Liver (tissue), 9 donors: ENCODE measurements around the gene ENTR1. TPM values are rescaled to one million over a fixed set of nuclear protein-coding genes. Genes with fewer than 3 reads are reported as not detected.

Source experiments
- DNase-seq: peaks from one replicate; pipeline ENCODE4 v3.0.0-alpha.2; 2017; ENCODE audit warnings: low spot score
- H3K27ac ChIP-seq, 2 donors: one replicate each; pipeline ENCODE4 v1.7.0; 2013; ENCODE audit warnings: inconsistent platforms in 2 of 2, low read length in 2 of 2, control low read depth in 1 of 2, low read depth in 1 of 2, mild to moderate bottlenecking in 1 of 2
- H3K27me3 ChIP-seq, 4 donors: one replicate each; pipeline versions ENCODE4 v1.6.1 to v1.7.0; 2013; ENCODE audit warnings: low read length in 3 of 4, inconsistent platforms in 1 of 4, mild to moderate bottlenecking in 1 of 4, moderate library complexity in 1 of 4; ENCODE audit not compliant: control insufficient read depth in 4 of 4, insufficient read depth in 4 of 4
- H3K36me3 ChIP-seq, 4 donors: one replicate each; pipeline versions ENCODE4 v1.6.1 to v1.7.0; 2013; ENCODE audit warnings: low read length in 3 of 4, mild to moderate bottlenecking in 3 of 4, low read depth in 1 of 4, moderate library complexity in 1 of 4; ENCODE audit not compliant: control insufficient read depth in 4 of 4, insufficient read depth in 3 of 4
- H3K4me1 ChIP-seq, 4 donors: one replicate each; pipeline versions ENCODE4 v1.6.1 to v1.7.0; 2013; ENCODE audit warnings: low read length in 3 of 4, mild to moderate bottlenecking in 3 of 4, moderate library complexity in 1 of 4; ENCODE audit not compliant: control insufficient read depth in 4 of 4, insufficient read depth in 4 of 4
- H3K4me3 ChIP-seq, 3 donors: one replicate each; pipeline versions ENCODE4 v1.6.1 to v1.7.0; 2013; ENCODE audit warnings: low read length in 3 of 3, control low read depth in 1 of 3, low read depth in 1 of 3, mild to moderate bottlenecking in 1 of 3
- H3K9ac ChIP-seq, 2 donors: one replicate each; pipeline ENCODE4 v1.7.0; 2013; ENCODE audit warnings: low read length in 2 of 2, mild to moderate bottlenecking in 2 of 2, moderate library complexity in 2 of 2, control low read depth in 1 of 2, low read depth in 1 of 2
- H3K9me3 ChIP-seq, 4 donors: one replicate each; pipeline versions ENCODE4 v1.6.1 to v1.7.0; 2013; ENCODE audit warnings: low read length in 3 of 4; ENCODE audit not compliant: control insufficient read depth in 4 of 4
- EGR1 ChIP-seq, 2 donors: IDR thresholded peaks; 2 replicates each; pipeline ENCODE4 v1.6.1; 2016 to 2018; ENCODE audit warnings: antibody characterized with exemption in 2 of 2, low read depth in 2 of 2
- FOXA1 ChIP-seq: IDR thresholded peaks from 2 replicates; pipeline ENCODE4 v1.6.1; 2016; ENCODE audit warnings: antibody characterized with exemption
- FOXA2 ChIP-seq: IDR thresholded peaks from 2 replicates; pipeline ENCODE4 v1.6.1; 2016; ENCODE audit warnings: antibody characterized with exemption
- HNF4G ChIP-seq: IDR thresholded peaks from 2 replicates; pipeline ENCODE4 v1.6.1; 2016; ENCODE audit warnings: antibody characterized with exemption
- JUND ChIP-seq, 2 donors: IDR thresholded peaks; 2 replicates each; pipeline ENCODE4 v1.6.1; 2016; ENCODE audit warnings: antibody characterized with exemption in 2 of 2
- NR2F2 ChIP-seq: IDR thresholded peaks from 2 replicates; pipeline ENCODE4 v1.6.1; 2016; ENCODE audit warnings: antibody characterized with exemption
- RXRA ChIP-seq, 2 donors: IDR thresholded peaks; 2 replicates each; pipeline ENCODE4 v1.6.1; 2017 to 2018; ENCODE audit warnings: antibody characterized with exemption in 2 of 2, mild to moderate bottlenecking in 1 of 2
- SP1 ChIP-seq: IDR thresholded peaks from 2 replicates; pipeline ENCODE4 v1.6.1; 2018; ENCODE audit warnings: antibody characterized with exemption, mild to moderate bottlenecking
- TAF1 ChIP-seq: conservative IDR thresholded peaks from 2 replicates; pipeline ENCODE4 v1.6.1; 2016; ENCODE audit warnings: antibody characterized with exemption, mild to moderate bottlenecking
- YY1 ChIP-seq: IDR thresholded peaks from 2 replicates; pipeline ENCODE4 v1.6.1; 2016; ENCODE audit warnings: antibody characterized with exemption, mild to moderate bottlenecking
- WGBS: extraction: QIAGEN DNeasy Blood & Tissue Kit; methylation state at CpG from one replicate; pipeline ENCODE4 v1.1.7; 2013; 5-methylcytosine and 5-hydroxymethylcytosine counted together
- polyA plus RNA-seq, 2 donors: library from polyadenylated mRNA; stranded (reverse) in 1 of 2; unstranded in 1 of 2; fragments of 200-250 nt in 1 of 2; fragments of >200 nt in 1 of 2; fragmentation: Nextera tagmentation in 1 of 2; extraction: Ambion mirVana in 1 of 2; gene quantifications; one replicate each; pipeline versions ENCODE4 v1.2.1 to v1.2.3, GENCODE V29; 2013 to 2015
- total RNA-seq, 2 donors: library from RNA; depleted of rRNA; stranded (reverse); fragments of >200 nt; gene quantifications; one replicate each; pipeline ENCODE4 v1.2.3, GENCODE V29; 2014
- TF ChIP-seq, protein P1 (sequence below): IDR thresholded peaks from 2 replicates; pipeline ENCODE4 v1.6.1; 2016; ENCODE audit warnings: antibody characterized with exemption
- TF ChIP-seq, protein P2 (sequence below): IDR thresholded peaks from 2 replicates; pipeline ENCODE4 v1.6.1; 2016; ENCODE audit warnings: antibody characterized with exemption
- TF ChIP-seq, protein P3 (sequence below): IDR thresholded peaks from 2 replicates; pipeline ENCODE4 v1.6.1; 2016; ENCODE audit warnings: antibody characterized with exemption
- TF ChIP-seq, protein P4 (sequence below): IDR thresholded peaks from 2 replicates; pipeline ENCODE4 v1.6.1; 2016; ENCODE audit warnings: antibody characterized with exemption, mild to moderate bottlenecking
- TF ChIP-seq, protein P5 (sequence below): fragments of 150-350 bp; IDR thresholded peaks from 2 replicates; pipeline ENCODE4 v1.5.1; 2017; ENCODE audit warnings: improper control_type of control experiment, low read depth, low read length; ENCODE audit not compliant: missing input control
- donor health status: healthy.
- donor health status: healthy.
- donor health status: healthy.
- donor health status: healthy.
- donor health status: healthy.

Gene ENTR1
- total and polyA plus RNA-seq, 4 donors: 11.0 to 28.1 (median 19.1) TPM

DNA sequence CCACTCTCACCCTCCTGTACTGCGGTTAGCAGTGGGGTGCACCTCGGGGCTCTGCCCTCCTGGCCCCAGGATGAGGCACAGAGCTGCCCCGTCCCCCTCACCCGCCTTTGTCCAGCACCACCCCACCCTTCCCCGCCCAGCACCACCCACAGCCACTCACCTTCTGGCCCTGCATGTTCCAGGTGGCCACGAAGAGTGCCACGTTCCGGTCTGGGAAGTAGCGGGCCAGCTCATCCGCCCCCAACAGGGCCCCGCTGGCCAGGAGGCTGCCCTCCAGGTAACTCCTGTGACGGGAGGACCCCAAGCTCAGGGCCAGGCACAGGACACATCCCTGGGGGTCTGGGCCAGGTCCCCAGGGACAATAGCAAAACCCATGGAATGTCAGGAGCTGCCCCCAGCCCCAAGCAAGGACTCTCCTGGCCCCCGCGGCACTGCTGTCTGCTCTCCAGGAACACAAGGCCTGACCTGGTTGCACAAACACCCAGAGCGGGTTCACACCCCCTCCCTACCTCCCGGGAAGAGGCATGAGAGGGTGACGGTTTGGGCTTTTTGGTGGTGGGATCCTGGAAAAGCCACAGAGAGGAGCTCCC lies 24.3 kb upstream of the ENTR1 start:
- TF ChIP-seq, protein P1, sequence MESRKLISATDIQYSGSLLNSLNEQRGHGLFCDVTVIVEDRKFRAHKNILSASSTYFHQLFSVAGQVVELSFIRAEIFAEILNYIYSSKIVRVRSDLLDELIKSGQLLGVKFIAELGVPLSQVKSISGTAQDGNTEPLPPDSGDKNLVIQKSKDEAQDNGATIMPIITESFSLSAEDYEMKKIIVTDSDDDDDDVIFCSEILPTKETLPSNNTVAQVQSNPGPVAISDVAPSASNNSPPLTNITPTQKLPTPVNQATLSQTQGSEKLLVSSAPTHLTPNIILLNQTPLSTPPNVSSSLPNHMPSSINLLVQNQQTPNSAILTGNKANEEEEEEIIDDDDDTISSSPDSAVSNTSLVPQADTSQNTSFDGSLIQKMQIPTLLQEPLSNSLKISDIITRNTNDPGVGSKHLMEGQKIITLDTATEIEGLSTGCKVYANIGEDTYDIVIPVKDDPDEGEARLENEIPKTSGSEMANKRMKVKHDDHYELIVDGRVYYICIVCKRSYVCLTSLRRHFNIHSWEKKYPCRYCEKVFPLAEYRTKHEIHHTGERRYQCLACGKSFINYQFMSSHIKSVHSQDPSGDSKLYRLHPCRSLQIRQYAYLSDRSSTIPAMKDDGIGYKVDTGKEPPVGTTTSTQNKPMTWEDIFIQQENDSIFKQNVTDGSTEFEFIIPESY: no peak
- TF ChIP-seq, protein P2, sequence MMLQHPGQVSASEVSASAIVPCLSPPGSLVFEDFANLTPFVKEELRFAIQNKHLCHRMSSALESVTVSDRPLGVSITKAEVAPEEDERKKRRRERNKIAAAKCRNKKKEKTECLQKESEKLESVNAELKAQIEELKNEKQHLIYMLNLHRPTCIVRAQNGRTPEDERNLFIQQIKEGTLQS: no peak
- no peak for TF ChIP-seq NR2F2
- TF ChIP-seq, protein P3, sequence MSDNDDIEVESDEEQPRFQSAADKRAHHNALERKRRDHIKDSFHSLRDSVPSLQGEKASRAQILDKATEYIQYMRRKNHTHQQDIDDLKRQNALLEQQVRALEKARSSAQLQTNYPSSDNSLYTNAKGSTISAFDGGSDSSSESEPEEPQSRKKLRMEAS: no peak
- no peak for TF ChIP-seq EGR1 (IDR thresholded peaks at IDR 0.05; ENCODE audit: low read depth in 2 of 2)
- TF ChIP-seq, protein P4, sequence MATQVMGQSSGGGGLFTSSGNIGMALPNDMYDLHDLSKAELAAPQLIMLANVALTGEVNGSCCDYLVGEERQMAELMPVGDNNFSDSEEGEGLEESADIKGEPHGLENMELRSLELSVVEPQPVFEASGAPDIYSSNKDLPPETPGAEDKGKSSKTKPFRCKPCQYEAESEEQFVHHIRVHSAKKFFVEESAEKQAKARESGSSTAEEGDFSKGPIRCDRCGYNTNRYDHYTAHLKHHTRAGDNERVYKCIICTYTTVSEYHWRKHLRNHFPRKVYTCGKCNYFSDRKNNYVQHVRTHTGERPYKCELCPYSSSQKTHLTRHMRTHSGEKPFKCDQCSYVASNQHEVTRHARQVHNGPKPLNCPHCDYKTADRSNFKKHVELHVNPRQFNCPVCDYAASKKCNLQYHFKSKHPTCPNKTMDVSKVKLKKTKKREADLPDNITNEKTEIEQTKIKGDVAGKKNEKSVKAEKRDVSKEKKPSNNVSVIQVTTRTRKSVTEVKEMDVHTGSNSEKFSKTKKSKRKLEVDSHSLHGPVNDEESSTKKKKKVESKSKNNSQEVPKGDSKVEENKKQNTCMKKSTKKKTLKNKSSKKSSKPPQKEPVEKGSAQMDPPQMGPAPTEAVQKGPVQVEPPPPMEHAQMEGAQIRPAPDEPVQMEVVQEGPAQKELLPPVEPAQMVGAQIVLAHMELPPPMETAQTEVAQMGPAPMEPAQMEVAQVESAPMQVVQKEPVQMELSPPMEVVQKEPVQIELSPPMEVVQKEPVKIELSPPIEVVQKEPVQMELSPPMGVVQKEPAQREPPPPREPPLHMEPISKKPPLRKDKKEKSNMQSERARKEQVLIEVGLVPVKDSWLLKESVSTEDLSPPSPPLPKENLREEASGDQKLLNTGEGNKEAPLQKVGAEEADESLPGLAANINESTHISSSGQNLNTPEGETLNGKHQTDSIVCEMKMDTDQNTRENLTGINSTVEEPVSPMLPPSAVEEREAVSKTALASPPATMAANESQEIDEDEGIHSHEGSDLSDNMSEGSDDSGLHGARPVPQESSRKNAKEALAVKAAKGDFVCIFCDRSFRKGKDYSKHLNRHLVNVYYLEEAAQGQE: no peak
- TF ChIP-seq JUND (IDR thresholded peaks at IDR 0.05): no peak
- TF ChIP-seq RXRA (IDR thresholded peaks at IDR 0.05): no peak
- no peak for TF ChIP-seq HNF4G
- TF ChIP-seq TAF1: no peak
- TF ChIP-seq FOXA1: no peak
- TF ChIP-seq, protein P5, sequence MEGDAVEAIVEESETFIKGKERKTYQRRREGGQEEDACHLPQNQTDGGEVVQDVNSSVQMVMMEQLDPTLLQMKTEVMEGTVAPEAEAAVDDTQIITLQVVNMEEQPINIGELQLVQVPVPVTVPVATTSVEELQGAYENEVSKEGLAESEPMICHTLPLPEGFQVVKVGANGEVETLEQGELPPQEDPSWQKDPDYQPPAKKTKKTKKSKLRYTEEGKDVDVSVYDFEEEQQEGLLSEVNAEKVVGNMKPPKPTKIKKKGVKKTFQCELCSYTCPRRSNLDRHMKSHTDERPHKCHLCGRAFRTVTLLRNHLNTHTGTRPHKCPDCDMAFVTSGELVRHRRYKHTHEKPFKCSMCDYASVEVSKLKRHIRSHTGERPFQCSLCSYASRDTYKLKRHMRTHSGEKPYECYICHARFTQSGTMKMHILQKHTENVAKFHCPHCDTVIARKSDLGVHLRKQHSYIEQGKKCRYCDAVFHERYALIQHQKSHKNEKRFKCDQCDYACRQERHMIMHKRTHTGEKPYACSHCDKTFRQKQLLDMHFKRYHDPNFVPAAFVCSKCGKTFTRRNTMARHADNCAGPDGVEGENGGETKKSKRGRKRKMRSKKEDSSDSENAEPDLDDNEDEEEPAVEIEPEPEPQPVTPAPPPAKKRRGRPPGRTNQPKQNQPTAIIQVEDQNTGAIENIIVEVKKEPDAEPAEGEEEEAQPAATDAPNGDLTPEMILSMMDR: no peak
- TF ChIP-seq YY1: no peak
- TF ChIP-seq FOXA2: no peak
- TF ChIP-seq SP1: no peak
- H3K27me3 ChIP-seq: no peaks in the 10 kb centered on the region

More for the DNA sequence above, 24.3 kb upstream of the ENTR1 start:
- peaks cover 11 to 25% (median 19%) of the 10 kb centered on the region in 4 donors for H3K4me1 ChIP-seq
- no peak overlapping the region for H3K27ac ChIP-seq
- DNase-seq: no peak
- peaks cover 0 to 19% (median 9%) of the 10 kb centered on the region in 4 donors for H3K36me3 ChIP-seq
- 94% methylated on average over 17 of the region's 17 CpGs for whole genome bisulfite sequencing
- H3K9ac ChIP-seq: no peak overlapping the region
- H3K4me3 ChIP-seq: no peak overlapping the region
- no peaks in the 10 kb centered on the region for H3K9me3 ChIP-seq
